SH-SY5Y (cell line): ENCODE results near the gene KIAA1217.

ENCODE experiments used
- GATA2 ChIP-seq: IDR thresholded peaks from 2 replicates; pipeline ENCODE4 v1.6.1; 2011; ENCODE audit warnings: mild to moderate bottlenecking, low read depth, low read length
- GATA3 ChIP-seq: IDR thresholded peaks from 2 replicates; pipeline ENCODE4 v1.6.1; 2011; ENCODE audit warnings: low read depth, mild to moderate bottlenecking, low read length, moderate library complexity

- TF ChIP-seq GATA2, result no peak
- TF ChIP-seq GATA3, result no peak
These were observed 266.7 kb downstream of the KIAA1217 start for GRCh38 chr10:24475598-24475997.
